Fibroblast of lung (primary cell): Measurements from ENCODE around the gene UBR4.

ENCODE experiments used
- EZH2 ChIP-seq: IDR thresholded peaks from 2 replicates; pipeline ENCODE4 v1.5.1; 2012; ENCODE audit warnings: low read length, control low read depth, mild to moderate bottlenecking; ENCODE audit errors: missing control alignments
- TF ChIP-seq, protein P1 (sequence below), 2 donors: IDR thresholded peaks in 1 of 2; conservative IDR thresholded peaks in 1 of 2; 1 replicate in 1 of 2; 2 replicates in 1 of 2; pipeline ENCODE4 v1.5.1; 2011 to 2012; ENCODE audit warnings: low read length in 2 of 2, control low read depth in 1 of 2, inconsistent platforms in 1 of 2, low read depth in 1 of 2, mild to moderate bottlenecking in 1 of 2

DNA sequence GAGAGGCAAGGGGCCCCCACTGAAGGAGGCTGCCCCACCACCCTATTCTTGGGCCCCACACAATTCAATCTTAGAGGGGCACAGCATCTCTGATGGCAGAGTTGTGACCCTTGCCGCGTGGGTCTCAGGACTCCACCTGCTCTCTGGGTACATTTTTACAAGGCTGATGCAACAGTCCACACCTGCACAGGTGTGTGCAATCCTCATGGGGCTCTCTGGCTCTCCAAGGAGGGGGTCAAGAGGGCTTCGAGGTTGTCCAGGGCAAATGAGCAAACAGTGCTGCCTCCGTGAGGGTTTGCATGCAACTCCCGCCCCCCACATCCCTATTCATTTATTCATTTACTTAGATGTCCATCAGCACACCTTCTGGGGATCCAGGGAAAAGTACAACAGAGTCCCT lies 172.0 kb downstream of the UBR4 start:
- TF ChIP-seq, protein P1, sequence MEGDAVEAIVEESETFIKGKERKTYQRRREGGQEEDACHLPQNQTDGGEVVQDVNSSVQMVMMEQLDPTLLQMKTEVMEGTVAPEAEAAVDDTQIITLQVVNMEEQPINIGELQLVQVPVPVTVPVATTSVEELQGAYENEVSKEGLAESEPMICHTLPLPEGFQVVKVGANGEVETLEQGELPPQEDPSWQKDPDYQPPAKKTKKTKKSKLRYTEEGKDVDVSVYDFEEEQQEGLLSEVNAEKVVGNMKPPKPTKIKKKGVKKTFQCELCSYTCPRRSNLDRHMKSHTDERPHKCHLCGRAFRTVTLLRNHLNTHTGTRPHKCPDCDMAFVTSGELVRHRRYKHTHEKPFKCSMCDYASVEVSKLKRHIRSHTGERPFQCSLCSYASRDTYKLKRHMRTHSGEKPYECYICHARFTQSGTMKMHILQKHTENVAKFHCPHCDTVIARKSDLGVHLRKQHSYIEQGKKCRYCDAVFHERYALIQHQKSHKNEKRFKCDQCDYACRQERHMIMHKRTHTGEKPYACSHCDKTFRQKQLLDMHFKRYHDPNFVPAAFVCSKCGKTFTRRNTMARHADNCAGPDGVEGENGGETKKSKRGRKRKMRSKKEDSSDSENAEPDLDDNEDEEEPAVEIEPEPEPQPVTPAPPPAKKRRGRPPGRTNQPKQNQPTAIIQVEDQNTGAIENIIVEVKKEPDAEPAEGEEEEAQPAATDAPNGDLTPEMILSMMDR (conservative IDR thresholded peaks at IDR 0.05 in 1 of 2, IDR thresholded peaks at IDR 0.05 in 1 of 2; ENCODE audit: low read depth in 1 of 2, low read length in 2 of 2), result no peak
- TF ChIP-seq EZH2, result no peak
